ENCODE results near the gene JAKMIP3.

The JAKMIP3 gene

GRCh38 chr10:132097609-132098377, 32.0 kb downstream of the JAKMIP3 start:
- DNase-seq (ENCODE audit: low spot score): no peak

GRCh38 chr10:132098539-132099388, 33.0 kb downstream of the JAKMIP3 start:
- no peak for DNase-seq (ENCODE audit: low spot score)

- no peak for DNase-seq (ENCODE audit: low spot score)
These were observed 33.8 kb downstream of the JAKMIP3 start for GRCh38 chr10:132099389-132100090.

- DNase-seq (ENCODE audit: low spot score): no peak
These were observed 34.3 kb downstream of the JAKMIP3 start for GRCh38 chr10:132100091-132100481.

- DNase-seq (ENCODE audit: low spot score): no peak
These were observed 35.0 kb downstream of the JAKMIP3 start for GRCh38 chr10:132100556-132101349.

GRCh38 chr10:132101529-132101928, 35.8 kb downstream of the JAKMIP3 start:
- DNase-seq (ENCODE audit: low spot score): no peak

- DNase-seq (ENCODE audit: low spot score): no peak
These were observed 36.4 kb downstream of the JAKMIP3 start for GRCh38 chr10:132102071-132102716.

GRCh38 chr10:132102717-132103110, 37.0 kb downstream of the JAKMIP3 start:
- no peak for DNase-seq (ENCODE audit: low spot score)

- DNase-seq (ENCODE audit: low spot score): no peak
These were observed 37.6 kb downstream of the JAKMIP3 start for GRCh38 chr10:132103116-132103910.

GRCh38 chr10:132104062-132104461, 38.3 kb downstream of the JAKMIP3 start:
- no peak for DNase-seq (ENCODE audit: low spot score)

GRCh38 chr10:132104471-132105301, 38.9 kb downstream of the JAKMIP3 start:
- no peak for DNase-seq (ENCODE audit: low spot score)

- DNase-seq (ENCODE audit: low spot score): no peak
These were observed 39.7 kb downstream of the JAKMIP3 start for GRCh38 chr10:132105302-132105995.

- DNase-seq (ENCODE audit: low spot score): no peak
These were observed 40.7 kb downstream of the JAKMIP3 start for GRCh38 chr10:132106431-132106830.

GRCh38 chr10:132107186-132107948, 41.6 kb downstream of the JAKMIP3 start:
- DNase-seq (ENCODE audit: low spot score): no peak

- DNase-seq (ENCODE audit: low spot score): no peak
These were observed 42.5 kb downstream of the JAKMIP3 start for GRCh38 chr10:132107949-132108877.

GRCh38 chr10:132109341-132110110, 43.8 kb downstream of the JAKMIP3 start:
- DNase-seq (ENCODE audit: low spot score): no peak

Measured in SK-N-DZ (cell line).